G401.6 (cell line): ENCODE data around the gene TDRD3.
"Not testable (repeated sequence)": the region's sequence is repeated elsewhere in the genome, so short reads cannot be mapped to it uniquely, and the experiment has no call there.

Experiments
- FAIRE-seq: peaks from 2 replicates; lab custom pipeline; 2012; peaks lifted over from hg19 to GRCh38; lab: Jason Lieb, UNC

Gene TDRD3

GRCh38 chr13:60398907-60399589 lies 2.0 kb downstream of the TDRD3 start:
- no peak for FAIRE-seq

GRCh38 chr13:60402022-60402421 lies 5.0 kb downstream of the TDRD3 start:
- no peak for FAIRE-seq

GRCh38 chr13:60407095-60407494 lies 10.1 kb downstream of the TDRD3 start:
- FAIRE-seq = no peak

- not testable (repeated sequence) for FAIRE-seq
These were observed 10.8 kb downstream of the TDRD3 start for GRCh38 chr13:60407852-60408251.

GRCh38 chr13:60409574-60410292 lies 12.7 kb downstream of the TDRD3 start:
- FAIRE-seq = not testable (repeated sequence)

GRCh38 chr13:60410299-60410698 lies 13.3 kb downstream of the TDRD3 start:
- no peak for FAIRE-seq

- FAIRE-seq = no peak
These were observed 14.4 kb downstream of the TDRD3 start for GRCh38 chr13:60411464-60411863.

GRCh38 chr13:60411983-60412382 lies 15.0 kb downstream of the TDRD3 start:
- no peak for FAIRE-seq

- FAIRE-seq = no peak
These were observed 16.0 kb downstream of the TDRD3 start for GRCh38 chr13:60412909-60413616.

- FAIRE-seq = no peak
These were observed 17.2 kb downstream of the TDRD3 start for GRCh38 chr13:60414177-60414576.

GRCh38 chr13:60417734-60418133 lies 20.7 kb downstream of the TDRD3 start:
- FAIRE-seq = no peak

- FAIRE-seq = no peak
These were observed 21.9 kb downstream of the TDRD3 start for GRCh38 chr13:60418954-60419353.

GRCh38 chr13:60425332-60425731 lies 28.3 kb downstream of the TDRD3 start:
- FAIRE-seq = no peak

- no peak for FAIRE-seq
These were observed 29.1 kb downstream of the TDRD3 start for GRCh38 chr13:60426075-60426474.

GRCh38 chr13:60427285-60427684 lies 30.3 kb downstream of the TDRD3 start:
- FAIRE-seq = no peak

- FAIRE-seq = peak; percentile 98
These were observed 34.2 kb downstream of the TDRD3 start for GRCh38 chr13:60431108-60431700.

GRCh38 chr13:60433505-60433904 lies 36.5 kb downstream of the TDRD3 start:
- FAIRE-seq = no peak

GRCh38 chr13:60435762-60436374 lies 38.8 kb downstream of the TDRD3 start:
- no peak for FAIRE-seq

- FAIRE-seq = peak; percentile 30
These were observed 42.2 kb downstream of the TDRD3 start for GRCh38 chr13:60439201-60439600.

- no peak for FAIRE-seq
These were observed 44.7 kb downstream of the TDRD3 start for GRCh38 chr13:60441761-60442160.

GRCh38 chr13:60448907-60449510 lies 52.0 kb downstream of the TDRD3 start:
- peak; percentile 98 for FAIRE-seq

GRCh38 chr13:60453490-60453889 lies 56.5 kb downstream of the TDRD3 start:
- no peak for FAIRE-seq
